Activated CD4-positive, alpha-beta T cell treated with anti-CD3 and anti-CD28 coated beads, Interleukin-2, amount 10 ng/mL, durations not matched to agents 24 days and 14 days (primary cell): ENCODE measurements around the gene COL4A3. TPM values are rescaled to one million over a fixed set of nuclear protein-coding genes. Genes with fewer than 3 reads are reported as not detected.

ENCODE experiments used
- total RNA-seq: library from RNA; stranded (reverse); gene quantifications from 2 replicates; pipeline ENCODE4 v1.2.3, GENCODE V29; 2022

Gene COL4A3
- total RNA-seq, 1 donor from 2014 or later: not detected

Other genes with a start within 250 kb of the COL4A3 start
- gene COL4A4, start 419 bp upstream of the COL4A3 start, total RNA-seq: not detected in 2 replicates
- gene MFF, start 160.6 kb downstream of the COL4A3 start, total RNA-seq: 69.5 and 71.6 TPM in 2 replicates
- gene TM4SF20, start 214.7 kb downstream of the COL4A3 start, total RNA-seq: not detected in 2 replicates
- not detected in 2 replicates for gene SCYGR1, start 223.3 kb downstream of the COL4A3 start, total RNA-seq